ENCODE results near the gene ACACA. TPM values are rescaled to one million over a fixed set of nuclear protein-coding genes. Genes with fewer than 3 reads are reported as not detected.

ACACA gene
- total RNA-seq, 4 donors from 2014 or later: 30.0 to 69.7 (median 49.9) TPM

DNA sequence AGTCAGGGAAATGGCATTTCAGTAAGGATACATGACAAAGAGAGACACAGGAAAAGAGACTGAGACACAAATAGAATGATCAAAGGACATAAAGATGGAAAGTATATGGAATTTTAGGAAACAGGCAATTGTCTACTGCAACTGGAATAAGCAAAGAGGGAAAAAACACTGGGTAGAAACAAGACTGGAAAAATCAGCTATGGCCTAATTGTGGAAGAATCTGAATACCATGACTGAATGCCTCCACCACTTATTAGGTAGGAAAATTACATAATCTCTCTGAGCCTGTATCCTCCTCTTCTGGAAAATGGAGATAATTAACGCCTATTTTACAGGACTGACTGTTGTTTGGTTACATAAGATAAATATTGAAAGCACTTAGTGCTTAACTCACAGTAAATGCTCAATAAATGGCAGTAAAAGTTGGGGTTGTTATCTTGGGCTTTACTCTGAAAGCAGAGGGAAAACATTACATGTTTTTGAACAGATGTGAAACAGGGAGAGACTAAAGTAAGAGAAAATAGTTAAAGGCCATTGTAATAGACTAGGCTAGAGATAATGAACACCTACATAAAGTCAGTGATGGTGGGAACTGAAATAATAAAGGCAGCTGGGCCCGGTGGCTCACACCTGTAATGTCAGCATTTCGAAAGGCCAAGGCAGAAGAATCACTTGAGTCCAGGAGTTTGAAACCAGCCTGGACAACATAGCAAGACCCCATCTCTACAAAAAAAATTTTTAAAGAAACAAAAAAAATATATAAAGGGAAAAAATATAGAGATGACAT, 94.3 kb downstream of the ACACA start:
- WGBS, 2 donors: 95 to 96% methylated on average over 3 of the region's 3 CpGs
- H3K27me3 ChIP-seq: no peaks in the 10 kb centered on the region
- no peaks in the 10 kb centered on the region for H3K4me1 ChIP-seq
- no peak overlapping the region for H3K27ac ChIP-seq
- DNase-seq (ENCODE audit: low spot score in 2 of 2): no peak
- H3K9me3 ChIP-seq: no peaks in the 10 kb centered on the region
- no peak for TF ChIP-seq CTCF (IDR thresholded peaks at IDR 0.05)
- no peak for TF ChIP-seq POLR2A (IDR thresholded peaks at IDR 0.05)
- no peak for TF ChIP-seq EP300 (IDR thresholded peaks at IDR 0.05)
- H3K4me3 ChIP-seq: no peak overlapping the region
- no peaks in the 10 kb centered on the region for H3K36me3 ChIP-seq

- DNase-seq (ENCODE audit: low spot score in 2 of 2): no peak
- Histone ChIP-seq H3K9me3 (no peaks in the 10 kb centered on the region), H3K4me1 (no peaks in the 10 kb centered on the region), H3K27ac (no peak overlapping the region), H3K36me3 (no peaks in the 10 kb centered on the region), H3K4me3 (no peak overlapping the region), H3K27me3 (no peaks in the 10 kb centered on the region)
- TF ChIP-seq EP300 (IDR thresholded peaks at IDR 0.05) (no peak), CTCF (IDR thresholded peaks at IDR 0.05) (no peak), POLR2A (IDR thresholded peaks at IDR 0.05) (no peak)
- WGBS, 2 donors: 80 to 88% methylated on average over 1 of the region's 1 CpG
Observed at GRCh38 chr17:37310940-37311339, 95.7 kb downstream of the ACACA start.

DNA sequence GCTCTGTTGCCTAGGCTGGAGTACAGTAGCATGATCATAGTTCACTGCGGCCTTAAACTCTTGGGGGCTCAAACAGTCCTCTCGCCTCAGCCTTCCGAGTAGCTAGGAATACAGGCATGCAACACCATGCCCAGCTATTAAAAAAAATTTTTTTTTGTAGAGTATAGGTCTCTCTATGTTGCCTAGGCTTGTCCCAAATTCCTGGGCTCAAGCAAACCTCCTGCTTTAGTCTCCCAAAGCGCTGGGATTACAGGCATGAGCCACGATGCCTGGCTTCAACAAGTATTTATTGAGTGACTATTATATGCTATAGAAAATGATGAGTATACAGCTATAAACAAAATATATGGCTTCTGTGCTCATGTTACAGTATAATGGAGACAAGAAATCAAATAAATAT, 97.6 kb downstream of the ACACA start:
- Histone ChIP-seq H3K4me3 (no peak overlapping the region), H3K4me1 (no peaks in the 10 kb centered on the region), H3K27me3 (no peaks in the 10 kb centered on the region), H3K36me3 (peaks cover 0 to 3% (median 0%) of the 10 kb centered on the region in 3 donors), H3K9me3 (no peaks in the 10 kb centered on the region), H3K27ac (no peak overlapping the region)
- 91 to 98% methylated on average over 5 of the region's 5 CpGs for WGBS, 2 donors
- no peak for DNase-seq (ENCODE audit: low spot score in 2 of 2)
- TF ChIP-seq EP300 (IDR thresholded peaks at IDR 0.05) (no peak), CTCF (IDR thresholded peaks at IDR 0.05) (no peak), POLR2A (IDR thresholded peaks at IDR 0.05) (no peak)

DNA sequence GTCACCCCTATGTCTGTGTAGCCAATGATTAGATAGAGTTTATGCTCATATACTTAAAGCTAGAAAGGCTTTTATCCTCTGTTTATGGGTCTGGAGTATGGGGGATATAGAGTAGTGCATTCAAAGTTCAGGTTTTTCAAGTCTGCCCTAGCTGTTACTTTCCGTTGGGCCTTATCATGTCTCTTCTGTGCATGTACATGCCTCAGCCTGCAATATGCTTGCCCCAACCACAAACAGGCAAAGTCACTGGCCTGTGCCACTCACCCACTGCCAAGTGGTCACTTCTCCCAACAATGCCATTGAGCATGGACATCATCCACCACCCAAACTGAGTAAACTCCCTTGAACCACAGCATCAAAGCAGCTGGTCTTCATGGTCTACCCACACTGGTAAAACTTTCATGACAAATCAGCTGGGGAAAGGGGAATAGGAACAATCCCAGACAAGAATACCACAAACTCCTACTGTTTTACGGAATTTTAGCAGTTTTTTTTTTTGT, 101.2 kb downstream of the ACACA start:
- Histone ChIP-seq H3K4me1 (peaks cover 0 to 11% (median 0%) of the 10 kb centered on the region in 4 donors), H3K9me3 (no peaks in the 10 kb centered on the region), H3K27ac (no peak overlapping the region), H3K4me3 (no peak overlapping the region), H3K36me3 (peaks cover 0 to 10% (median 0%) of the 10 kb centered on the region in 3 donors), H3K27me3 (no peaks in the 10 kb centered on the region)
- 69 to 92% methylated on average over 2 of the region's 2 CpGs for WGBS, 2 donors
- no peak for DNase-seq (ENCODE audit: low spot score in 2 of 2)
- TF ChIP-seq POLR2A (IDR thresholded peaks at IDR 0.05) (no peak), EP300 (IDR thresholded peaks at IDR 0.05) (no peak), CTCF (IDR thresholded peaks at IDR 0.05) (no peak)

DNA sequence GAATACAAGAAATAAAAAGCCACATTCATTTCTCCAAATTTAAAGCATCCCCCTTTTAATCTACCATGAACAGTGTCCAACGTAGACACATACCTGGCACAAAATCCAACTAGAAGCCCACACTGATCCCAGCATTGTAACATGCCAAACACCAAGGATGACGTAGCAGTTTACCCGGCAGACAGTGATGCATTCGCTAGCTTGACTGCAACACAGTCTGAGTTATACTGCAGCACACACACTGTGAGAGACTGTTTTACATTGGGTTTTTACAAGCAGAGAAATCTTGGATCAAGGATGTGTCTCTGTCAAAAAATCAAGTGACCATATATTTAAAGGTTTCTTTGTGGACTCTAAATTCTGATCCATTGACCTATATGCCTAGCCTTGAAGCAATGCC, 105.3 kb downstream of the ACACA start:
- Histone ChIP-seq H3K4me1 (peaks cover 0 to 28% (median 4%) of the 10 kb centered on the region in 4 donors), H3K4me3 (no peak overlapping the region), H3K36me3 (peaks cover 0 to 10% (median 0%) of the 10 kb centered on the region in 3 donors), H3K27me3 (no peaks in the 10 kb centered on the region), H3K9me3 (no peaks in the 10 kb centered on the region), H3K27ac (no peak overlapping the region)
- TF ChIP-seq POLR2A (IDR thresholded peaks at IDR 0.05) (no peak), CTCF (IDR thresholded peaks at IDR 0.05) (no peak), EP300 (IDR thresholded peaks at IDR 0.05) (no peak)
- no peak for DNase-seq (ENCODE audit: low spot score in 2 of 2)
- WGBS, 2 donors: 43 to 46% methylated on average over 4 of the region's 4 CpGs

Data from tibial nerve (tissue), 4 donors.